ENCODE data around the gene GPR119.
"Not testable (repeated sequence)": the region's sequence is repeated elsewhere in the genome, so short reads cannot be mapped to it uniquely, and the experiment has no call there.

GPR119 gene

GRCh38 chrX:130338869-130339268 is 46.6 kb downstream of the GPR119 start:
- DNase-seq, result not testable (repeated sequence)

- DNase-seq, result no peak
Observed at GRCh38 chrX:130336531-130336930, 48.9 kb downstream of the GPR119 start.

All from stimulated activated CD4-positive, alpha-beta T cell treated with anti-CD3 and anti-CD28 coated beads, Interleukin-1b, Interleukin-23, amount 100 ng/mL, for 48 hours (primary cell).